ENCODE measurements around the gene SLC1A1.

Gene SLC1A1

DNA sequence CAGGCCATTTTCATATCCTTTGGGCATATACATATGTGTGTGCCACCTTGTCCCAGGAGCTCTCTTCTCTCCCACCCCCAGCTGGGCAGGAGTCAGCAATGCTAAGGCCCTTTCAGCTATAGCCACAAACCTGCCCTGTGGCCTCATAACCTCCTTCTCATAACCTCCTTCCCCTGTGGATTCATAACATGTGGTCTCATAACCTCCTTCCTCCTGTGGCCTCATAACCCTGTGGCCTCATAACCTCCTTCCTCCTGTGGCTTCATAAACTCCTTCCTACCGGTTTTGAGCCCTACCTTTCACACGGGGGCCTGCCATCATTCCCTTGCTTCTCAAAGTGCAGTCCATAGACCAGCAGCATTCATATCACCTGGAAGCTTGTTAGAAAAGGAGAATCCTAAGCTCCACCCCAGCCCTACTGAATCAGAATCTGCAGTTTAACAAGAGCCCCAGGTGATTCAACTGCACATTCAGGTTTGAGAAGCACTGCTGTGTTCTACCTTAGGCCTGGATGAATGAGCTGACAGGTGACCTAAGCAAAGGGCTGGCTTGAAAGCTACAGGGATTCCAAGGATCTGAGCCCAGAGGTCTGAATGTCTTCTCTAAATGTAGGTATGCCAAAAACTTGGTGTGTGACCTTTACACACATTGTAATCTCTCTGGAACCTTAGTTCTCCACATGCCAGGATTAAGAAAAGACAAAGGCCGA, 129.9 kb downstream of the SLC1A1 start:
- DNase-seq (ENCODE audit: low spot score): no peak

DNA sequence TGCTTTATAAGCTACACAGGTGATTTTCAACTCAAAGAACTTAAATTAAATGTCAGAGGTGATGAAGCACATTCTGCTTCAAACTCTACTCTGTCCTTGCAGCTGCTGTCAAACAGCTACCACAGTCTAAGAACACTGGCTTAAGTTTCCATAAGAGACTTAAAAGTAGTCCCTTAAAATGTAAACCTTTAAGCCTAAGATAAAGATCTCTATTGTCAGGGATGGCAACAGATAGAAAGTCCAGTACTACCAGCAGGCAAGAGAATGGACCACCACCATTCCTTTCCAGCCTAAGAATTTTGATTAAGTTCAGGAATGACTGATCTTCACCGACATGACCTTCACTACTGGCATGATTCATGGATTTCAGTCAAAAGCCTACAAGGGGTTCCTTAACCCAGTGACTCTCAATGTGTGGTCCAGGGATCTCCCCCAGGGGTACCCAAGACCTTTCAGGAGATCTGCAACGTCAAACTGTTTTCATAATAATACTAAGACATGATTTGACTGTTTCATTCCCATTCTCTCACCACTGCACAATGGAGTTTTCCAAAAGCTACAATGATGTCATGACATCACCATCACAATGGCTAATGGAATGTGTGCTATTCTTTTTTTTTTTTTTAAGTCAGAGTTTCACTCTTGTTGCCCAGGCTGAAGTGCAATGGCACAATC, 130.8 kb downstream of the SLC1A1 start:
- DNase-seq (ENCODE audit: low spot score): peak; percentile 23

DNA sequence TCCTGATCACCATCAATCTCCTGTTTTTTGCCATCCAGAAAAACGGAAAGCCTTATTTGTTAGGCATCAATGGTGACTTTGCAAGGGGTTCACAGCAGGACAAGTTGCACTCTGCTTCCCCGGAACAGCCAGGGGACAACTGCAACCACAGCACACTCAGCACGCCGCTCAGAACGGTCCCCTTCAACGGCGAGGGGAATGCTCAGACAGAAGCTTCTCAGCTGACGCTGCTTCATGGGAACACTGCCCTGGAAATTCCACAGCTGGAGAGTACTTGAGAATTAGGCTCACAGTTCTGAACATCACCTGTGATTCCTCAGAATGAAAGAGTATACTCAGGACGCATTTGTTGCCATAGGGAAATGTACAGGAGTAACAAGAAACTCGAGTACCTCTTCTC, 131.7 kb downstream of the SLC1A1 start:
- DNase-seq (ENCODE audit: low spot score): peak; percentile 16

DNA sequence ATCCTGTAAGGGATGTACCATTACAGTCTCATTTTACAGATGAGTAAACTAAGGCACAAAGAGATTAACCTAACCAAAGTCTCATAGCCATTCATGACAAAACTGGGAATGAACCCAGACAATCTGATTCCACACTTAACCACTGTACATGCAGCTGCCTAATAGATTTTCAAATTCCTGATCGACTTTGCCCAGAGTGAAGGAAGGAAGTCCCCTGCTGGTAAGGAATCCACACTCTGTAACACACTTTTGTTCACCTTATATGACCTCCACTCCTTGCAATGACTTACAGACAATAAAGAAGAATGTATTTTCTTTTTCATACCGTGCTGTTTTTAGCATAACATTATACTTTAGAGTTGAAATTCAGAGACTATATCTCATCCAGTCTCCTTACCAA, 140.6 kb downstream of the SLC1A1 start:
- DNase-seq (ENCODE audit: low spot score): peak; percentile 18
